ENCODE results near the gene CFAP221.

DNA sequence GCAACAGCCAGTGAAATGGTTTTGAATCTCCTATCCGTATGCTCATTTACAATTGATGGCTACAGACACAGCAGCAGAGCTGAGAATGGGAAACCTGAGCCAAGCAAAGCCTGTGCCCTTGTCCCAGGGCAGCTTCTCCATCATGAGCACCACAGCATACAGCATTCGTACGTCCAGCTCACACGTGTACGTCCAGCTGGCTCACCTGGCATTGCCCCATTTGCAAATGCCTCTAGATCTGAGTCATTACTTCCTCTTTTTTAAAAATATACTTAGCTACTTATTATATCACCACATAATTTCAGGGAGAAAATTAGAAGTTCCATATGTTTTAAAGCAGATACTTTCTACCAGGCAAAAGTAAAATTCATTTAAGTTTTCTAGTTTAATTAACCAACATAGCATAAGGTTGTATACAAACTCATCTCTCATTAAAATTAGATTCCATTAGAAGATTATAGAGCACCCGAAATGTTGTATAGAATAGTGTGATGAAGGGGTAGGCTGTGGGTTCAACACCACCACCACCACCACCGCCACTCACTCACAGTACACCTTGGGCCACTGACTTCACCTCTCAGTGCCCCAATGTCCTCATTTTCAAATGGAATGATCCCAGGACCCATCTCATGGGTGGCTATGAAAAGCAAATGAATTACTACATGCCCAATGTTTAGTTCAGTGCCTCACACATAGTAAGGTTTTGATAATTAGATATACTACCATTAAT, 103.4 kb downstream of the CFAP221 start:
- no peak for TF ChIP-seq SUZ12 (IDR thresholded peaks at IDR 0.05; ENCODE audit: extremely low read depth, insufficient read depth, insufficient read length)
- no peak for TF ChIP-seq ZNF274 (IDR thresholded peaks at IDR 0.05; ENCODE audit: low read depth, low read length)

Data from NT2/D1 (cell line).